HG02852 (cell line): ENCODE results near the gene VEZT.
"Not testable (repeated sequence)": the region's sequence is repeated elsewhere in the genome, so short reads cannot be mapped to it uniquely, and the experiment has no call there.

ENCODE experiments used
- ATAC-seq: cut with Tn5 transposase; IDR thresholded peaks from one replicate; pipeline ENCODE4 v1.9.1; 2021; ENCODE audit warnings: mild to moderate bottlenecking, moderate library complexity; ENCODE audit not compliant: unreplicated experiment

The VEZT gene, protein sequence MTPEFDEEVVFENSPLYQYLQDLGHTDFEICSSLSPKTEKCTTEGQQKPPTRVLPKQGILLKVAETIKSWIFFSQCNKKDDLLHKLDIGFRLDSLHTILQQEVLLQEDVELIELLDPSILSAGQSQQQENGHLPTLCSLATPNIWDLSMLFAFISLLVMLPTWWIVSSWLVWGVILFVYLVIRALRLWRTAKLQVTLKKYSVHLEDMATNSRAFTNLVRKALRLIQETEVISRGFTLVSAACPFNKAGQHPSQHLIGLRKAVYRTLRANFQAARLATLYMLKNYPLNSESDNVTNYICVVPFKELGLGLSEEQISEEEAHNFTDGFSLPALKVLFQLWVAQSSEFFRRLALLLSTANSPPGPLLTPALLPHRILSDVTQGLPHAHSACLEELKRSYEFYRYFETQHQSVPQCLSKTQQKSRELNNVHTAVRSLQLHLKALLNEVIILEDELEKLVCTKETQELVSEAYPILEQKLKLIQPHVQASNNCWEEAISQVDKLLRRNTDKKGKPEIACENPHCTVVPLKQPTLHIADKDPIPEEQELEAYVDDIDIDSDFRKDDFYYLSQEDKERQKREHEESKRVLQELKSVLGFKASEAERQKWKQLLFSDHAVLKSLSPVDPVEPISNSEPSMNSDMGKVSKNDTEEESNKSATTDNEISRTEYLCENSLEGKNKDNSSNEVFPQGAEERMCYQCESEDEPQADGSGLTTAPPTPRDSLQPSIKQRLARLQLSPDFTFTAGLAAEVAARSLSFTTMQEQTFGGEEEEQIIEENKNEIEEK

DNA sequence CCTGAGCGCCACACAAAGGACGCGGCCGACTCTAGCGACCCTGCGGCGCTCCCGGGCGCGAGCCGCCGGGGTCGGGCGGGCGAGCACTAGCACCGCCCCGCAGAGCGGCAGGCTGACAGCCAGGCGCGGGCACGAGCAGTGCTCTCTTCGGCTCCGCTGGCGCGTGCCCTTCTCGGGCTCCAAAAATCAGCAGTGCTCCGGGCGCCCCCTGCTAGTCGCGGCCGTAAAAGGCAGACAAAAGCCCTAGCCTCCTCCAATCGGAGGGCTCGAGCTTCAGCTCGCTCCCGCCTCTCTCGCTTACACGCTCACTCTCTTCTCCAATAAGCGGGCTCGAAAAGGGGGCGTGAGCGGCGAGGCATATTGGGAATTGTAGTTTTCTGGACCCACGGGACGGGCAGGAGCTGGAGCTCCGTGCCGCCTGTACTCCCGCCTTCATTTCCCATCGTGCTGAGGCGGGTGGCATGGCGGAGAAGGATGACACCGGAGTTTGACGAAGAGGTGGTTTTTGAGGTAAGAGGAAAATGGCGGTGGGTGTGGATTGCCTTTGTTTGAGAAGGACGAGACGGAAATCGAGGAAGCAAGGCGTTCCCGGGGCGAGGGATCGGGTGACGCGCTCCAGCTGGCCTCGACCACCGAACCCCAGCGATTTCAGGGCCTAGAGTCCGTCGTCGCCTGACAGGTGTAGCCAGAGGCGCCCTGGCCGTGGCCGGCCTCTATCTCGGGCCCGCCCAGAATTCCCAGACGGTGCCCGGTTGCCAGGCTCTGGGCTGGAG is at the start of gene VEZT, which contains the start of gene FGD6:
TSS of gene VEZT (plus strand) at position 431 of the 773 bp plus-strand sequence. CDS start at position 475, 44 bp downstream.
TSS of gene FGD6 (minus strand) at position 91 of the 773 bp plus-strand sequence. CDS start 227 bp downstream, outside the sequence.
- peak; percentile 90 for ATAC-seq

DNA sequence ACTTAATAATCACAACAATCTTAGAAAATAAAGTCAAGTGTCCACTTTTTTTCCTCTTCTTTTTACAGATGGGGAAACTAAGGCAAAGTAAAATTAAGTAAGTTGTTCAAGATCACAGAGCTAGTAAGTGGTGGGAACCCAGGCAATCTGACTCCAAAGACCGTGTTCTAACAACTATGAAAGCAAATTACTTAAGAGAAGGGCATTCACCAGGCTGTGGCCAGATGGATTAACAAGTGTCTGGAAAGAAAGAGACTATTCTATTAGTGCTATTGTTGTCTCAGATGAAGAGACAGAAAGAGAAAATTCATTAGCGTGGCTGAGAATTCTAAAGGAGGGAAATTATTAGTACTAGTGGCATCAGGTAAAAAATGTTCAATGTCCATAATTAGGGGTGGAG is 48.9 kb upstream of the VEZT start:
- no peak for ATAC-seq

DNA sequence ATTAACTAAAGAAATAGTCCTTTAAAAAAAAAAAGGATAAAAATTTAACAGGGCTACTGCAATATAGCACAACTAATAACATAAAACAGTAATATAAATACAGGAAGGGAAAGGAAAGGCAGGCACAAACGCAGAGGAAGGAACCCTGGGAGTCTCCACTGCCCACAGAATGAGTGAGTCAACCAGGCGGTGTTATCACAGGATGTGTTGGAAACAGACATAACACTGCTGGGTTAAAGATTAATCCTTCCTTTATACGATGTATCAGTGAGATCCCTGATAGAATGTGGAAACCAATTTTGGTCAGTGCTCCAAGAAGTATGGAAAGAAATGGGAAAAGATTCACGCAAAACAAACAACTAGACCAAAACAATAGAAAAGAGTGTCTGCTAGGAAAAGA is 48.2 kb upstream of the VEZT start:
- ATAC-seq = no peak

DNA sequence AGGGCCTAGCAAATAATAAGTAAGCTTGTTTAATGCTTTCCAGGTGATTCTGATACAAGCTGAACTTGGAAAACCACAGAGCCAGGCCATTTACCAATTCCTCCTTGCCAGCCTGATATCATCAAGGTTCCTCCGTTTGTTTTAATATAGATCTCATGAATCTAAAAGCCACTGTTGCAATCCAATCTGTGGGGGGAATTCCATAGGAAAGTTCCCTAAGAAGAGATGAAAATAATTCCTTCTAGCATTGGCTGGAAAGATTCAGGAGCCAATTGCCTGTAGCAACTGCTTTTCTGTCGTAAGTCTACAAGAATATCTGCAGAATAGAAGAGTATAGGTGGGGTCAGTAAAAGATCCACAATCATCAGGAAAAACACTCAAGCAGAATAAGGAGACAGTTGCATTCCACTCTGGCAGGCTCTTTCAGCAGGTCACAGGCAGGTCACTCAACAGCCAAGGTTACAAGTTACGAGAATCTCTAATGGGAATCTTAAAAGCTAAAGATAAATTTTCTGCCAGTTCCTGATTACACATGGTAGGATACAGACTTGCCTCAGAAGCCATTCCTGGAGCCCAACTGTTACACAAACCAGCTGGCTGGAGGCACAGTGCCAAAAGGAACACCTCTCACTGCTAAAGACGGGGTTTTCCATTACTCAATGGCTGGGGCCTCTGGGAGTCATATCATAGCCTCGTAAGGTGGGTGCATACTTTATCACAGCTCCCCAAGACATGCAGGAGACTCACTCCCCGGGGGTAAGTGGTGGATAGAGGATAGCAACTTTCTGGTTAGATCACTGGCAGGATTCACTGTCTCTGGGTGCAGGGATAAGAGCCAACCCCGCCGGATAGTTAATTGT is 44.0 kb upstream of the VEZT start:
- no peak for ATAC-seq

DNA sequence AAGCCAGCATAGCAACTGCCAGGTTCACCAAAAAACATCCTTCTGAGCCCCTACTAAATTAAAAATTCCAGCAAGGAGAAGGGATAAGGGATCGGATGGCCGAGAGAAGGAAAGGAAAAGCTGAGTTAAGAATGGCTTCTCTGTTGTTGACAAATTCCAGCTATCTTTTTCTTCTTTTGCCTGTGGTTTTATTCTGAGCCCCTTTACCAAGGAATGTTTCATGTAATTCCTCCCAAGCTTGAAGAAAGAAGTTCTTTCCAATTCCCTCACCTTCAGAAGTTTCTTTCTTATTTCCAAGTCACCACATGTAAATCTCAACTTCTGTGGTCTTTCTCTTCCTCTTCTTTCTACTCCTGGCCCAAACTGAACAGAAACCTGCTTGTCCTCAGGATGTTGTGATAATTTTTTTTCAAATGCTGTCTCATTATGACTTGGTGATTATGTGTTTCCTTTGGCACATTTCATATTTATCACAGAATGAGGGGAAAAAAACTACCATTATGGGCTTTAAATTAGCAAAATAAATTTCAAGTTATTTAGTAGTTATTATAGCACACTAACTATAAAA is 40.3 kb upstream of the VEZT start:
- ATAC-seq = no peak

DNA sequence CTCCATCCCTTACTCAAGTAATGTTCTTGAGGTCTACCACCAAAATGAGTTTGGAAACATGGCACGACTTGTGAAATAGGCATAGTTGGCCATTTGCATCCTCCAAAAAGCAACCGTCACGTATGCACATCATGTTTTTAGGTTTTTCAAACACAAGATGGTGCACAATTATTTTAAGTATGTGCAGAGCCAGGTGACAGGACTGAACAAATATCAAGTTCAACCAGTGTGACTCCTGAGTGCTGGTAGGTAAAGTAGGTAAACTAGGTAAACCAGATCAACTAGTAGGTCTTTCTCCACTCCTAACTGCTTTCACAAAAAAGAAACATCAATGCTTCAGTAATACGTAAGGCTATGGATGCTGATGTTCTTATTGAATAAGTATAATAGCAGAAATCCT is 39.5 kb upstream of the VEZT start:
- ATAC-seq = no peak

DNA sequence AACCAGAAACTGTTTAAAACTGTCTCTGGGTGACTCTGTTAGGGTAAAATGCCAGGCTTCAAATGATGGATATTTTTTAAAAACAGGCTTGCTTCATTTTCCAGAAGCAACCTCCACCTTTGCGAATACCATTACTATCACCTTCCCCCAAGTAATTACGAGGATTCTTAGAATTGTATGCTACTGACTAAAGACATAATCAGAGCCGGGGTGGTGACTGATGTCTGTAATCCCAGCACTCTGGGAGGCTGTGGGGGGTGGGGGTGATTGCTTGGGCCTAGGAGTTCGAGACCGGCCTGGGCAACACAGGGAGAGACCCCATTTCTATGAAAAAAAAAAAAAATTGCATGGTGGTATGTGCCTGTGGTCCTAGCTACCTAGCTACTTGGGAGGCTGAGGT is 38.6 kb upstream of the VEZT start:
- ATAC-seq = no peak

DNA sequence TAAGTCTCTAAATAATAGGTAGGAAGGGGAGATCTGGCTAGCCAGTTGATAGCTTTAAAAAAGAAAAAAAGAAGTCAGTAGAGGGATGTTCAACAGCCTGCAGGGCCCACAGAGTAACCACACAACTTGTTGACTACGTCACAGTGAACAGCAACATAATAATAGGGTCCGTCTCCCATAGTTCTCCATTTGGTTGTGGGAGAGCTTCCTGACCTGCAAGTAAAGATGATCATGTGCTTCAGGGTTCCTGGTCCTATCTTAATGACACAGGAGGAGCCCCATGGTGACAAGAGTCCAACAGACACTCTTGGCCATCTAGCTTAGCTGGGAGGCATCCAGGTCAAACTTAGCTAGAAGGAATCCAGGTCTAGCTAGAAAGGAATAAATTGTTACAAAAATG is 36.5 kb upstream of the VEZT start:
- ATAC-seq = no peak

DNA sequence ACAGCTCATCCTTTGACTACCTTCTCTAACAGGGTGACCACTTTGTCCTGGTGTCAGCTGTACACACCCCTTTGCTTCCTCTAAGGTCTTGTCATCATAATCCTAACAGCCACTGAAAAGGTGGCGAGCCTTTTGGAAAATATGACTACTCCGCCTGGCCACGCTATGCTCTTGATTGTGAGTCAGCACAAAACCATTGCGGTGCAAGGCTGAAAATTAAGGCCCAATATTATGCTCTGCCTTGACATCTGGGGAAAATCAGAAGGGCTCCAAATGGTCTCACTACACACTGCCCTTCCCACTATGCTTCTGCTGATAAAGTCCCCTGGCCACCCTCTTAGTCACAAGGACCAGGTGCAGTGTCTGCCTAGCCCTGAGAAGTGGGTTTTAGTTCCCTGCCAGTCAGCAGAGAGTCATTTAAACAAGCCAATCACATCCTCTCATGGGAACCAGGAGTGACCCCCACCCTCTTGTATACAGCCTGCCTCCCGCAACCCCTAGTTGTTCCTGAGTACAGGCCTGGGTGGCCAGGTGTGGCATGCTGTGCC is 34.7 kb upstream of the VEZT start:
- ATAC-seq = no peak

DNA sequence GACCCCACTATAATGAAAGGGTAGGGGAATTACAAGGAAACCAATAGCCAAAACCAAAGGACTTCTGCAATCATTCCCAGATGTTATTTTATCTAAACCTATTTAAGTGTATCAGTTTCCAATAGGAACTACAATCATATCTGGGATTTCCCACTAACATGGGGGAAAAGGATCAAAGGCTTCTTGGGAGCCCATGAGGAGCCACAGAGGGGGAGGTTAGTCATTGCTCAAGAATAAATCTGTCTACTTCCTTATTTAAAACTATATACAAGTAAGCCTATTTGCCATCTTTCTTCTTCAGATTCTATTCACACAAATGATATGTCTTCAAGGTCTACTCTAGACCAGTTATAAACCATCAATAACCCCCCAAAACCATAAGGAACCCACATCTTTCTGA is 33.5 kb upstream of the VEZT start:
- ATAC-seq = no peak

DNA sequence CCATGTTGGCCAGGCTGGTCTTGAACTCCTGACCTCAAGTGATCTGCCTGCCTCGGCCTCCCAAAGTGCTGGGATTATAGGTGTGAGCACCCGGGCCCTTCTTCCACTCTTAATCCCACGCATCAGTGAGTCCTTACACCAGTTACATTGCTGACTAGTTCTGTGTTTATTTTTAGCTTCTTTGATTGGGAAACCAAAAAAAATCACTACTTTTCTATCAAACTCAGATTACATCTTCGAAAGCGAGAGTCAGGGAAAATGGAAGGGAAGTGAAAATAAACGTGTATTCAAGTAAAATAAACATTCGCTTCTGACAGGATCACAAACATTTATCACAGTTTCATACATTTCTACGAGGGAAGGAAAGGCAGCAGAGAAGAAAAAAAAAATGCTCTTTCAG is 32.5 kb upstream of the VEZT start:
- ATAC-seq = no peak

DNA sequence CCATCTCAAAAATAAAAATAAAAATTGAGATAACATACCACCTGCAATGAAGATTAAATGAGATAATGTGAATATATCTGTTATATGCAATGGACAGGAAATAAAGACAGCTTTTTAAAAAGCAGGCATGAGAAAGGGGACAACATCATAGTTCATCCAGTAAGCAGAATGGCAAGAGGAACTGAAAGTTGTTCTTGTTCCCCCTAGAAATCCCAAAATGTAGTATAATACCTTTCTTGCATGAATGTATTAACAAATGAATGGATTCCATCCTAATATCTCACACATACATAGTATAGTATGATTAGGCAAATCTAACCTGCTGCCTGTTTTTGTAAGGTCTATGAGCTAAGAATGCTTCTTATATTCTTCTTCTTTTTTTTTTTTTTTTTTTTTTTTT is 31.8 kb upstream of the VEZT start:
- no peak for ATAC-seq

DNA sequence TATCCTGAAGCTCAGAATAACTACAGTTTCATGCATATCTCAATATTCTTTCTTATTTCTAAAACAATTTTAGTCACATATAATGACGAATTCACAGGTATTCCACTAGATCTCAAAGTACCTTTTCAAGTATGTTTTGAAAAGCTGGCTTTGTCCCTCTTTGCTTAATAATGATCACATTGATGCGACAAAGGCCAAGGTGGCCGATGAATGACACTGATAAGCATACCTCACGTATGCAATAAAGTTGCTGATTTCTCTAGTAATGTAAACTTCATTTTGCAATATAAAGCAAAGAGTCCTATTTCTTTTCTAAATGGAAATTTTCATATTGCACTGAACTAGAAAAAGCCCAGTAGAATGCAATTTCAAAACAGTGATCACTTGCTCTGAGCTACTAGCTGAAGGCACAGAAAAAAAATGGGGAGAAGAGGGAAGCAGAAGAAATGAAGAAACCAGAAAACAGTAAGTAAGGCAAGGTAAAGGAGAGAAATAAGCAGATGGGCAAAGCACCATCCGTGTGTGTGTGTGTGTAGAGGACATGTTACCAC is 29.7 kb upstream of the VEZT start:
- ATAC-seq = no peak

DNA sequence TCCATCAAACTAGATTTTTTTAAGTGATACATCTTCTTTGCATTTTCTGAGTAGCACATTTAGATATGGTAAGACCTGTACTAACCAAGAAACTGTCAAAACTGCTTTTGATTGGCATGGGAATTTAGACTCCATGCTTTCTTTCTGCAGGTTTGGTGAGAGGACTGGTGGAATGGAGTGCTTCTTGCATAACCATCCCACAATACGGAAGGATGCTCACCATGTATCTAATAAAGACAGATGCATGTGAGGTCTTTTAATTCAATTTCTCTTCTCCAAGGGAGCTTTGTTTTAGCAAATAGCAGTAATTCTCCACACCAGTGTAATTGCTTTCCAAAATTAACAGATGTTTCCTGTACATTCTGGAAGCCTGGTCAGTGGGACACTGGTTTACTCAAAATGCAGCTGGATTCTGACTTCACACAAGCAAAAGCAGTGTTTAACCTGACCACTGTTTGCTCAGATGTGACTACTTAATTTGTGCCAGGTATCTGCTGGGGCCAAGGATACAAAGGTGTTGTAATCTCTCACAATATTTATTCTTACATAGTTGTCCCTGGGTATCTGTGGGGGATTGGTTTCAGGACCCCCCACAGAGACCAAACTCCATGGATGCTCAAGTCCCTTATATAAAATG is 26.4 kb upstream of the VEZT start:
- no peak for ATAC-seq

DNA sequence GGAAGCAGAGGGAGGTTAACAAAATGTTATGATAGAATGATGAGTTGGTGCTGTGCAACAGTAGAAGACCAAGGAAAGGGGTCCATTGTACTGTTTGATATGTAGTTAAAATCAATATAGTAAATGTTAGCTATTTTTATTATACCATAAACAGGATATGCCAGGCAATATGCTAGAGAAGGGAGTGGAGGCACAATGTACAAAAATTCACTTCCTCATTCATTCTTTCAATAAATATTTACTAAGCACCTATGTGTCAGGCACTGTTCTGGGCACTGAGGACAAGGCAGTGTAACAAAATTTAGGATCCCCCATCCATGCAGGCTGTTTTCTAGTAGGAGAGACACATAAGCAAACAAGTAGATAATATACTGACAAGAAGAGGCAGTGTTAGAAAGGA is 25.3 kb upstream of the VEZT start:
- no peak for ATAC-seq

DNA sequence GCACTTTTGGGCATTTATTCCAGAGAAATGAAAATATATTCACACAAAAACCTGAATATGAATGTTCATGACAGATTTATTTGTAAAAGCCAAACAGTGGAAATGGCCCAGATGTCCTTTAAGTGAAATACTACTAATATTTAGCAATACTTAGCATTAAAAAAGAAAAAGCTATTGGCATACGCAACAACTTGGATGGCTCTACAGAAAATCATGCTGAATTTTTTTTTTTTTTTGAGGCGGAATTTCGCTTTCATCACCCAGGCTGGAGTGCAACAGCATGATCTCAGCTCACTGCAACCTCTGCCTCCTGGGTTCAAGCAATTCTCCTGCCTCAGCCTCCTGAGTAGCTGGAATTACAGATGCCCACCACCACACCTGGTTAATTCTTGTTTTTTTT is 24.5 kb upstream of the VEZT start:
- ATAC-seq = no peak

DNA sequence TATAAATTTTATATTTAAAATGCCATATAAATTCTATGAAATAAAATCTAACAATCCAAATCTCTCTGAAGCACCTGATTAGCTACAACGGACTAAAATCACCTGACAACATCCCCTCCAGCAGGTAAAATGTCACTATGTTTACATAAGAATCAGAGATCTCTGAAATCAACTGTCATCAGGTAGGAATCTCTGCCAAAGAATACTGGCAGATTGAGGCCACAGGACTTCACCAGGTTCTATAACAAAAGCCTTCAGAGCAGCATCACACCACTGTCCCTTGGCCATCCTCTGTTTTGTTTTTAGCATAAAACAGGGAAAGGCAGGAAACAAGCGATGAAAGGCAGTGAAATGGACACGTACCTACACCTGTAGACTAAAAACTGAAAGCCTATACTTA is 22.5 kb upstream of the VEZT start:
- ATAC-seq = no peak

DNA sequence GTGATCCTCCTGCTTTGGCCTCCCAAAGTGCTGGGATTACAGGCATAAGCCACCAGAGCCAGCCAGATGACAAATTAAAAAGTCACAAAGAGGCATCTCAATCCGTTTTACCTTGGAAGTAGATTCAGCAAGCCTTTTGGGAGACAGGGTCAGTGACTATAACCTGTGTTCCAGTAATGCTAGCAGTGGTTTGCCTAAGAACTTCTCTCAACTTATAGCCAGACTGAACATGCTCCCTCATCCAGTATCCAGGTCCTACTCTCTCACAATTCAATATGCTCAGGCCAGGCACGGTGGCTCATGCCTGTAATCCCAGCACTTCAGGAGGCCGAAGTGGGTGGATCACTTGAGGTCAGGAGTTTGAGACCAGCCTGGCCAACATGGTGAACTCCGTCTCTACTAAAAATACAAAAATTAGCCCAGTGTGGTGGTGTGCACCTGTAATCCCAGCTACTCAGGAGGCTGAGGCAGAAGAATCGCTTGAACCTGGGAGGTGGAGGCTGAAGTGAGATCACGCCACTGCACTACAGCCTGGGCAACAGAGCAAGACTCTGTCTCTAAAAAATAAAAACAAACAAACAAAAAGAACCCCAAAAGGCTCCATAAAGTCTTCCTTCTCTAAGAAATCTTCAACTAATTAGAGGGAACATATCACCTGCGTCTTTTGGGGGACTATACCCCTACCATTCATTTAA is 20.6 kb upstream of the VEZT start:
- ATAC-seq = not testable (repeated sequence)
